Measurements from ENCODE around the gene STK17B.

Gene STK17B

DNA sequence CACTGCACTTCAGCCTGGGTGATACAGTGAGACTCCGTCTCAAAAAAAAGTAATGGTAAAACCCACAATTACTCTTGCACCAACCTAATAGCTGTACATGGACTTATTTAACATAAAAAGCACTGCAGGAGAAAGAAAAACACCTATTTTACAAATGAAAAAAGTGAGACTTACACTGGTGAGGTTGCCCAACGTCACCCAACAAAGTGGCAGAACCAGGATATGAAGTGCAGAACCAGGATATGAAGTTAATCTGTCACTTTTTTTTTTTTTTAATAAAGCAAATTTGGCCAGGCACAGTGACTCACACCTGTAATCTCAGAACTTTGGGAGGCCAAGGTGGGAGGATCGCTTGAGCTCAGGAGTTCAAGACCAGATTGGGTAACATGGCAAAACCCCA, 13.5 kb upstream of the STK17B start:
- no peak for DNase-seq

DNA sequence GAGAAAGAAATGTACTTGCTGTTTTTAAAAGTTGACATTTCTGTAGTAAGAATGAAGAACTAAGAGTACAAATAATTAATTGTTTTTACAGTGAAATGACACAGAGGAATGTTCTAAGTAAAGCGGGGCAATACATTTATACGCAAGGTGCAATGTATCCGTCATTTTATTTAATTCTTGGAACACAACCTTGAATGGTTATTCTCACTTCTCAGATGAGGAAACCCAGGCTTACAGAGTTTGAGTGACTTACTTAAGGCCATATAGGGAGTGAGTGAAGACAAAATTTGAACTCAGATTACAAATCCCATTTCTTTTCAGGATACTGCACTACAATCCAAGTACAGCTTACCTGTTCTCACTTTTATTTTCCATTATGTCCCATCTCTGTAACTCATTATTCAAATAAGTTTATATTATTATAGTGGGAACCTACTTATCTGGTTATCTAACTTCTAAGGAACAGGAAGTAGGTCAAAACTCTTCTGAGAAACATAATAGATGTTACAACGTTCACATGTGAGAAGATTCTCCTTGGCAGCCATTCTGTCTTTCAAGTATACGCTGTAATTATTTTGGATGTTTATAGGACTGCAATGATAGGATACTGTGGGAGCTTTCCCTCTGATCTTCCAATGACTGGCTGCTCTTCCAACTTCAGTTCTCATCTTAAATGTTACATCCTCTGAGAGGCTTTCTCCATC, 12.3 kb upstream of the STK17B start:
- no peak for DNase-seq

DNA sequence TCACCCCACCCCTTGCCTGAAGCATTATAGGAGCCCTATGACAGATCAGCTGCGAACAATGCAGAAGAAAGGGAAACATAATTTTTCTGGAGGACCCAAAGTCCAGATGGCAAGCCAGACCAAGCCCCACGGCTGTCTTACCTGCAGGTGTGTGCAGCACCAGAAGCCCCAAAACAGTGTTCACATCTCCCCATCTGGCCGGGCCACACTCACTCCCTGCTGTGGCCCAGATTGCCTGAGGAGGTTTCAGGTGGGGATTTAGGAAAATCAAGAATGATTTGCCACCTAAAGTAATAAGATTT, 11.7 kb upstream of the STK17B start:
- no peak for DNase-seq

DNA sequence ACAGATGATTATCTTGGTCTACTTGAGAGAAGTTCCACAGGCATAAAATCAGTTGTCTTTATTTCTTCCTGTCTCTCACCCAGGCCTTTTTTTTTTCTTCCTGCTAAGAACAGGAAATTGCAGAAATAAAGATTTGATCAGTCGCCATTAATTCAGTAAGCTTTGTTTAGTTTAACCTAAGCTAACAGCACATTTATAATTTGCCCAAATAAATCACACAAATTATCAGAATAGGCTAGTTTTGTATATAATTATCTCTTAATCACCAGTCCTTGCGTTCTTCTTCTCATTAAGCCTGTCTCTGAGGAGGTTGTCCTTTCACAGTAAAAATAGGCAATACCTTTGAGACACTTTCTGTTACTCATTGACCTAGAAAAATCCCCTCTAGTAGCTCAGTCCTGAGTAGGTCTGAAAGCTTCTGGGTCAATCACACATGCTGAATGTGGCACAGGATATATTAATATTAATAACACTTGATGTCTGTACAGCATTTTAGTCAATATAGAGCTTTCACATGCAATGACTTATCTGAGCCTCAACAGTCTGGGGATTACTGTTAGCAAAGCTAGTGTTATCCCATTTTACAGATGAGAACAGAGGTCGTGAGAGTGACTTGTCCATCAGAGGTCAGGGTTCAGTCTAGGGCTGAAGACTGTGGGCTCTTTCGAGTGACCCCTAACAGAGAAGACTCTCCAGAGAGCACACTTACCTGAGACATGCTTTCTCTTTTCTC, 11.2 kb upstream of the STK17B start:
- no peak for DNase-seq

DNA sequence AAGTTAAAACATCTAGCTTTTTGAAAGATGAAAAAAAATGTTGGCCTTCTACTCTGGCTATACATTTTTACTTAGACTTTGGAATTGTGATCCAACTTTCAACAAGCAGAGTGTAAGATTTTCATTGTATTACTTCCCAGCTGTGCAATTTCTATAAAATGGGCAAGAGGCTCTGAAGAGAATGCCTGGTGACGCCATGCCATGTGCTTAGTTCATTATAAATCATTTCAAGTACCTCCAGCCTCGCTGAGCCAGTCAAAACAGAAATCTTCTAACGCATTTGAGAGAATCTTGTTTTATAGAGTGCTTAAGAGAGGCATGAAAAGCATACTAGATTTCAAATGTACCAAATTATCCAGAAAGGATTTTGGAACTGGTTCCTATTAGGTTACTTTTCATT, 10.1 kb upstream of the STK17B start:
- DNase-seq: no peak

DNA sequence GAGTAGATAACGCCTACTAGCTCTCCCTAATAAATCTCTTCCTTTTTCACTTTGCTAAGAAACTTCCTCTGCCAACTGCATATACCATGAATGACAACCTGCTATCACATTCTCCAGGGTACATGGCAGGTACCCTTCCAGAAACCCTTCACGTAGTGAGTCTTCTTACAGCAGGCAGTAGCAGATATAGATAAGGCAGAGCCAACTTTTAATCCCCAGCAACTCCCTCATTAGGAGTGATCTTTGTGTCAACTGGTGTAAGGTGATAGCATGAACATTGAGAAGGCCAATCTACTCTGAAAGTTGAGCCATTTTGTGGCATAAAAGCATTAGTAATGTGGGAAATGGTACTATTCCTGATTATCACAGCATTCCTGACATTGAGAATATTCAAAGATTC, 5.7 kb upstream of the STK17B start:
- DNase-seq: no peak

DNA sequence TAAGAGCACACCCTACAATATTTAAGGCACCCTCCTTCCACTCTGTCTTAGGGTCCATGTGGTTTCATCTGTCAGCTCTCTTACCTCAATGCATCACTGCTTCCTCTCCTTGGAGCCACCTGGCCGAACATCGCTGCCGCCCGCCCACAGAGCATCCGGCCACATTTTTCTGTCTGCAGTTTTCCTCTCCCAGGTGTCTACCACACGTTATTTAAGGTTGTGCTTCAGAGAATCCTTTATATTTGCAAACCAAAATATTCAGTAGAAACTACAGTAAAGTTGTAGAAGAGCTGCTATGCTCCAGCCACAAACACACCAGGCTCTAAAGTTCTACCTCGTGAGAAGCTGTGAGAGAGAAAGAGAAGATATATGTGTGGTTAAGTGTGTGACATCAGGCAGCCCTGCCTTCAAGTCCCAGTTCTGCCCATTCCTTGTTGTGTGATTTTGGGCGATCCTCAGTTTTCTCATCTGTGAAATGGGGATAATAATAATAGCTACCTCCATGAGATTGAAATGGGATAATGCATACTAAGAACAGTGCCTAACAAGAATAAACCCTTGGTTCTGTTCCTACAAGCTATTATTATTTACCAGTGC, 4.9 kb upstream of the STK17B start:
- DNase-seq: no peak

DNA sequence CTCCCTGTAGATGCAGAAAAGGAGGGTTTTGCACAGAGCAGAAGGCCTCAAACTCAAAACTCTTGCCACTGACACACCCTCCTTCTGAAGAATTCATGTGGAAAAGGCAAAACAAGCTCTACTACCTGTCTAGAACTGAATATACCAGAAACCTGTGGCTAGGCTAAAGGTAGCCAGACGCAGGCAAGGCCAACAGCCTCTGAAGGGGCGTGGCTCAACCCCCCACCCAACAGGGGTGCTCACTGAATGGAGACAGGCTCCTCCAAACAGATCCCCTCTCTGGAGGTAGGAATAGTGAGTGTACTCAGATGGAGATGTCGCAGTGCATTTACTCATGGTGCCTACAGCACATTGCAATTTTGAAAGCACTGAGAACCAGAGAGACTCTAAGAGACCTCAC, 3.0 kb upstream of the STK17B start:
- DNase-seq: no peak

DNA sequence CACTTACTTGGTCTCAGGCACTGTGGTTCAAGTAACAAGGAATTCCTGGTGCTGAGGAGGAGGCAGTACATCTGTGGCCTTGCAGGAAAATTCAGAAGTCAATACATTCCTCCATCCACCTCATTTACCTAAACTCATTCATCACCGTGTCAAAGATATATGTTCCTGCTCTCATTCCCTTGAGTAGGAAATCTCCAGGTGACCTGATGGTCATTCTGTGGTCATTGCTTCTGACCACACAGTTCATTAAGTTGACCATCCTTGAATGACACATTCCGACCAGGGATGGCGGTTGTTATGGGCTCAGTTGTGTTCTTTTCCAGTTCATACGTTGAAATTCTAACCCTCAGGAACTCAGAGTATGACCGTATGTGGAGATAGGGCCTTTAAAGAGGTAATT, 2.1 kb upstream of the STK17B start:
- DNase-seq: no peak

DNA sequence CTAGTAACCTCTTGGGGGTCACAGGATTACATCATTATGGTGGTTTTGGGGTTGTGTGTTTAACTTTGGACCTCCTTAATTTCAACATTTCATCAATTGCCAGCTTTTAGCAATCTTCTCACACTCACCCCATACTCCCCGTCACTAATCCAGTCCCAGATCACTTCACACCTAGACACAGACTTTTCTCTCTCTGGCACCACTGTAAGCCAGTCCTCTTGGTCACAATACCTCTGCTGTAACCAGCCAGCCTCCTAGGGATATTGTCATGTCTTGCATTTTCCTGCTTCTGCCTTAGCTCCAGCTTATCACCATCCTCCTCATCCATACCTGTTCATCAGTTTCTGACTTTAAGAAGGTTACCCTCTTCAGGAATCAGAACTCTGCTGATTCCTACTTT, 1.6 kb upstream of the STK17B start:
- DNase-seq: no peak

DNA sequence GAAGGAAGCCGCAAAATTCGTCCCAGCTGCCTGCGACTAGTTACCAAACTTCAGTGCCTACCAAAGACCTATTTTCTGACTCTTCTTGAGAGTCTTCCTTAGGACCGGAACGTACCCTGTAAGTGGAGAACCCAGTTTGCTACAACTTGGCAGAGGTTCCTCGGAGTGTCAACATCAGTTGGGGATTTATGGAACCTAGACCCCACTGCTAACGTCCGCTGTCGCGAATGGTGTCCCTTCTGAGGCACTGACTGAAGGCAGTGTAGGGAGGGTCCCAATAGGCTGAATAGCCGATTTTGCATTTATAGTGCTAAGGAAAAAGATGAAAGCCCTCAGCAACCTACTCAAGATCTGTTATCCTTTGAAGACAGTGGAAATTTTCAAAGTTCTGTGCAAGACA, 568 bp upstream of the STK17B start:
- DNase-seq: no peak

DNA sequence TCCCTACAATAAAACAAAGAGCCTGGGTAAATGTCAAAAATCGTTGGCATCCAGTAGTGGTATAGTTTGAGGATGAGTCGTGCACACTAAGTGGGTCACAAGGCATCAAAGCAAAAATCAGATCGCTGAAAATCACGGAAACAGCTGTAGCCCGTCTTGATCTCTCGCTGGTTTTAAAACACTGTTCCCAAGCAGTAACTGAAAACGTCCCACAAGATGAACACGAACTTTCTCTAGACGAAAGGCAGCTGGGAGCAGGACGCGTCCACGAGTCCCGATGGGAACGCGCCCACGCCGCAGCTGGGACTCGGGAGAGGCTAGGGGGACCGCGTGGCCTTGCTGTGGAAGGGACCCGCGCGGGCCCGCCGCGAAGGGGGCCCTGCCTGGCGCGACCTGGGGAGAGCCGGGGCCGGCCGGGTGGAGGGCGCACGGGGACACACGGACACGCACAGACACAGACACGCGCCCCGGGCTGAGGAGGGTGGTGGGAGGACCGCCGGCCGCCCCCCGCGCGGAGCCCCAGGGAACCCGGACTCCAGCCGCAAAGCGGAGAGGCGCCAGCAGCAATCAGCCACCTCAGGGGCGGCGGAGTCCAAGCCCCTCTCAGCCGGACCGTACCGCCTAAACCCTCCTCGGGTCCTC, 651 bp downstream of the STK17B start:
- DNase-seq: peak in 14 of 56 donors; percentile 2 to 41 (median 24)

DNA sequence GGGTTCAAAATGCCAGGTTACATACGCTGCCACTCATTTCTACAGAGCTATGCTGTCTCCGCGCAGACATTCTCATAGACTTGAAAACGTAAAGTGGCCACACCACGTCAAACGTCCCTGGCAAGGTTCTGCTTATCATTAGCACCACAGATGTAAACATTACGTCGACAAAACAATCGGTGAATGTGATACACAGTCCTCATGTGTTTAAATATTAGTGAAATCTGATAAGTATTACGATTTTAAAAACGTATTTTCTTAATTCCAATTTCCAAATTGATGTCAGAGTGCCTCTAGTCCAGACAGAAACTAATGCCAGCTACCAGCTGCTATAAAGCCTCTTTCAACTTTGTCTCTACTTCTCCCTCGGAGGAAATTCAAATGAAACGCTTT, 1.2 kb downstream of the STK17B start:
- DNase-seq: no peak

DNA sequence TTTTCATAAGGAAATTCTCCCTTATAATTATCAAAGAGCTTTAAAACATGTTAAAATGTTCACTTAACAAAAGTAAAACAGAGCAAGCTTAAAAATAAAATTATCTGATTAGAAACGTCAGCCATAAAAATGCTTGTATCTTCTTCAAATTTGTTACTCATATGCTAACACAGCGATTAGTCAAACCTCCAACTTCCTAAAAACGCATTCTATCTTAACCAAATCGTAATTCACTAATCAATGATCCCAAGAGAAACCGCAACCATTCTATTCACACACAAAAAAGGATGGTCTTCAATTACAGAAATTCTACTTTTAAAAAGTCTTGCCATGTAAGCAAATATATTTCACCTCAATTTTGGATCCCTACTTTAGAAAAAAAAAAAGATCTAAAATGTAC, 1.9 kb downstream of the STK17B start:
- DNase-seq: no peak

DNA sequence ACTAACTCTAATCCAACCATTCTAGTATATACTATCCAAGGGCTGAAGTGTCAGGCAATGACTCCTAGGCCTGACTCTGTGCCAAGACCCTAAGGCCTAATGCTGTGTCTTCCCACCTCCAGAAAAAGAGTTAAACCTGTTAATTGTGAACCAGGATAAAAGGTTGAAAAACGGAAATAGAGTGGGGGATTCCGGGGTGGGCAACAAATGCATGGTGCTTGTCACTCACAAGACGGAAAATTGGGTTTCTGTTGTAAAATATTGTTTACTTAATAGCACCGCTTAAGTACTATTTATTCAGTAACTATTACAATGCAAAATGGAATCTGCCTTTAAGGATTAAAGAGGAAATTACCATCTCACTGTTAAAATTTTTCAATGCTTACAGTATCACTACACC, 3.2 kb downstream of the STK17B start:
- DNase-seq: no peak

DNA sequence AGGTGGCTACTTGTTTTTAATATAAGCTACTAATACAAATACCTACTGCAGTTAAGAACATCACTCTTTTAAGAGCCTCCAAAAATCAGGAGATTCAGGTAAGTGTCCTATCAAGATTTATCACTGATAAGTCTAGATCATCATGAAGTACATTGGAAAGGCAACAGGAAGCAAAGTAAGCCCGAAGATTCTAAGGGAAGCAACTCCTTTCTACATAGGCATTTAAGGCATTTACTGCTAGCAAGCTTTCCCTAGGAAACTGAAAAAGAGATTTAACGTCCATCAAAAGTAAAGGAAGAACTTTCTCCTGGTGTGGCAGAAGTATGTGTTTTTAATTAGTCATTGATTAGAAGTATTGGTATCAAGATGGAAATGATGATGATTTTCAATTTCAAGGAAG, 3.7 kb downstream of the STK17B start:
- DNase-seq: no peak

DNA sequence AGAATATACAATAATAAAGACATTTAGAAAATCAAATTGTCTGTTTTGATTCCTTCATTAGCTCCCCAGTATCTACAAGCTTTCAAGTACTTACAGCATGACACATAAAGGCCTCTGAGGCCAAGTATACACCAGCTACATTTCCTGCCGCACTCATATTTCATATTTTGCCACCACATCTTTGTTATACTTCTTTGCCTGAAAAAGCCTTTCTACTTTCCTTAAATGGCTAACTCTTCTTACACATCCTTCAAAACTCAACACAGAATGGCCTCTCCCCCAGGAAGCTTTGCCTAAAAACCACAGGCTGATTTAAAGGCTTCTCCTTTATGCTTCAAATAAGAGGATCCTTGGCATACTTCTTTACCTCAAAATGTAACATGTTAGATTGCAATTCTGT, 4.5 kb downstream of the STK17B start:
- DNase-seq: no peak

DNA sequence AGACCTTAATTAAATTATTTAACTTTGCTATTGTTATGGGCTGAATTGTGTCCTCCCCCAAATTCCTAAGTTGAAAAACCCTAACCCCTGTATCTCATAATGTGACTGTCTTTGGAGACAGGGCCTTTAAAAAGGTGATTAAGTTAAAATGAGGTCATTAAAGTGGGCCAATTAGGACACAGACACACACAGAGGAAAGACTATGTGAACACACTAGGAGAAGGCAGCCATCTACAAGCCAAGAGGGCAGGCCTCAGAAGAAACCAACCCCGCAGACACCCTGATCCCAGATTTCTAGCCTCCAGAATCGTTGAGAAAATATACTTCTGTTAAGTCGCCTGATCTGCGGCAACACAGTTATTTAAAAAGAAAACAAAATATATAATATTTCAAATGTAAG, 6.4 kb downstream of the STK17B start:
- no peak for DNase-seq

DNA sequence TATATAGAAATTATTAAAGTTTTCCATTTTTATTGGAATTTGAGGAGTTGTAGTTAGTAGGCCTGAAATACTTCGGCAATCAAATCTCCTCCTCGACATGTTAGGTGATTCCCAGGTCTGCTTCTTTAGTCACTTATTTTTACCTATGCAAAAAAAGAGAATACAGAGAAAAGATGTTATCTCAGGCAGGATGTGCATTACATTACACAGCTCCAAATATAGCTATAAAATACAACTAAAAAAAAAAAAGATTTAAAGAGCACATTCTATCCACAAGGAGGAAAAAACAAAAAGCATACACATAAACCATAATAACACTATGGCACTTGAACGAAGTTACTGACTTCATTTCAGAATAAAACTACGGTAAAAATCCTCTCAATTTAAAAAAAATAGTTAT, 8.1 kb downstream of the STK17B start:
- DNase-seq: no peak

DNA sequence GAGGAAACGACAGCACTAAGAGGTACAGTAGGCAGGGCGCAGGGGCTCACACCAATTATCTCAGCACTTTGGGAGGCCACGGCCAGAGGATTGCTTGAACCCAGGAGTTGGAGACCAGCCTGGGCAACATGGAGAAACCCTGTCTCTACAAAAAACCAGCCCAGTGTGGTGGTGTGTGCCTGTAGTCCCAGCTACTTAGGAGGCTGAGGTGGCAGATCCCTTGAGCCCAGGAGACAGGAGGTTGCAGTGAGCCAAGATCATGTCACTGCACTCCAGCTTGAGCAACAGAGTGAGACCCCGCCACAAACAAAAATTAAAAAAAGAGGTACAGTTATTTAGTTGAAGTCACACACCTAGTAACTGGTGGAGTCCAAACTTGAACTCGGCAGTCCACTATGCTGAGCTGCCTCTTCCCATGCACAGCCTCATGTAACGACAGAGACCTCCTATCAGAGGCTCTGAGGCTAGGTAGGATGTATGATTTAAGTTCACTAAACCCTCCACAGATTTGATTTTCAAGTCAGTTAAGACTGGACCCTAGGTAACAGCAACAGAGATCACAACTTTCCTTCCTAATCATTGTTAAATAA, 8.7 kb downstream of the STK17B start:
- no peak for DNase-seq

DNA sequence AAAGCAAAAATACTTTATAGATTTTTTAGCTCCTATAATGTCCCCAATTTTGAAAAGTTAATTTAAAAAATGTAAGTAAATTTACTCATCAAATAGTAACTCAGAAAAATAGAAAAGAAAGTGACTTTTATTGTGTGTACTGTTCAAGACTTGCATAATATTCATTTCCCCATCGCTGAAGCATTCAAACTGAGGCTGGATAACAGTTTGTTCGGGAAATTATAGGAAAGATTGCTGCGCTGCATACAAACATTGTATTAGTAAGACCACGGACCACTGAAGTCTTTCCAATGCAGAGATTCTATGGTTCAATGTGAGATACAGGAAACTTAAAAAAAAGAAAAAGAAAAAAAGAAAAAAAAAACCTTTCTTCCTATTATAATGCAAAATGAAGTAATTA, 10.4 kb downstream of the STK17B start:
- DNase-seq: no peak

DNA sequence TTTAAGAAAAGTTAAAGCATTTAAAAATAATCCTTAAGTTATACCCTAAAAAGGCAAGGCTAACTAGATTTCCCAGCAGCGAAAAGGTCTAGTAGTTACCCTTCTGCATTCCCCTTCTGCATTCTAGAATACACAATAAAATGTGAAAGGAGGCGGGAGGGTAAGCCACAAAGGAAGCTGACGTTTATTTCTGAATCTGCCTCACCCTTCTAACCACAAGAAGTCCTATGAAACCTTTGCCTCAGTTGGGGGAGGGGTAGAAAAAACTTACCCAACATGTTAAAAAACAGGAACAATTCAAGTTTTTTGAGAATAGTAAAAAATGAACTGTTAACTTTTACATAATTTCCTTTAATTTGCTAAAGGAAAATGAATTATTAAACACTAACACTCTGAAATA, 11.3 kb downstream of the STK17B start:
- DNase-seq: no peak

Data from nucleus accumbens (tissue), 56 donors.